Calu3 (cell line): ENCODE results near the gene SHANK1. TPM values are rescaled to one million over a fixed set of nuclear protein-coding genes. Genes with fewer than 3 reads are reported as not detected.

Experiments used
- BruUV-seq: library from RNA; stranded (reverse); fragments of 400-500 nt; replicated peaks from 2 replicates; lab custom pipeline; 2021; lab: Mats Ljungman, UMichigan
- CTCF ChIA-PET: fragments of 300-600 bp; sonication (Branson Sonifier 250); formaldehyde crosslinking; loops from one replicate; lab custom pipeline; 2022; ENCODE audit warnings: antibody characterized with exemption; lab: Charles Lee
- DNase-seq: peaks from one replicate; pipeline ENCODE4 v3.0.0; 2022
- H3K27ac Mint-ChIP-seq: one replicate; pipeline ENCODE4 v1.8.0; 2022; ENCODE audit warnings: mixed read lengths; ENCODE audit not compliant: unreplicated experiment
- H3K27me3 Mint-ChIP-seq: one replicate; pipeline ENCODE4 v1.8.0; 2022; ENCODE audit warnings: mixed read lengths; ENCODE audit not compliant: unreplicated experiment
- H3K36me3 Mint-ChIP-seq: one replicate; pipeline ENCODE4 v1.8.0; 2022; ENCODE audit warnings: mild to moderate bottlenecking, moderate library complexity, mixed read lengths; ENCODE audit not compliant: insufficient read depth, unreplicated experiment
- H3K4me1 Mint-ChIP-seq: one replicate; pipeline ENCODE4 v1.8.0; 2022; ENCODE audit warnings: mild to moderate bottlenecking, low read depth, mixed read lengths; ENCODE audit not compliant: unreplicated experiment
- H3K4me3 Mint-ChIP-seq: one replicate; pipeline ENCODE4 v1.8.0; 2022; ENCODE audit warnings: mild to moderate bottlenecking, low read depth, moderate library complexity, mixed read lengths; ENCODE audit not compliant: unreplicated experiment
- H3K9me3 Mint-ChIP-seq: one replicate; pipeline ENCODE4 v1.8.0; 2022; ENCODE audit warnings: low read depth, mixed read lengths; ENCODE audit not compliant: unreplicated experiment
- CTCF ChIP-seq: fragments of 200-600 bp; IDR thresholded peaks from one replicate; pipeline ENCODE4 v1.8.0; 2022; ENCODE audit warnings: antibody characterized with exemption; ENCODE audit not compliant: unreplicated experiment
- intact Hi-C: fragments of 100-400 bp; cut with micrococcal nuclease; formaldehyde crosslinking; loops from one replicate; pipeline ENCODE4 v1.10.0; 2022; ENCODE audit not compliant: unreplicated experiment
- total RNA-seq: library from RNA; stranded (reverse); gene quantifications from 2 replicates; pipeline ENCODE4 v1.2.3, GENCODE V29; 2022

Gene SHANK1
- total RNA-seq, 1 experiment from 2014 or later, result not detected

- CTCF ChIA-PET, result interaction anchor here (0.6 kb wide), 1 partner anchor 281 kb away, joined by 3 read pairs; no protein-coding TSS in a partner anchor
- no peak for TF ChIP-seq CTCF
Measured at GRCh38 chr19:50710612-50711011, 9.0 kb downstream of the SHANK1 start.

GRCh38 chr19:50710094-50710493, 9.5 kb downstream of the SHANK1 start:
- no peak overlapping the region for H3K27ac Mint-ChIP-seq
- H3K27me3 Mint-ChIP-seq, result peaks cover 100% of the 10 kb centered on the region
- H3K4me1 Mint-ChIP-seq, result no peaks in the 10 kb centered on the region
- no peaks in the 10 kb centered on the region for H3K9me3 Mint-ChIP-seq
- no peak for DNase-seq
- intact Hi-C loops, result no loop called here
- no TSS peak for BruUV-seq
- CTCF ChIA-PET, result interaction anchor here (0.6 kb wide), 1 partner anchor 282 kb away, joined by 3 read pairs; no protein-coding TSS in a partner anchor
- H3K4me3 Mint-ChIP-seq, result no peak overlapping the region
- peak; percentile 19 for TF ChIP-seq CTCF
- H3K36me3 Mint-ChIP-seq, result no peaks in the 10 kb centered on the region

More at GRCh38 chr19:50710612-50711011, 9.0 kb downstream of the SHANK1 start:
- H3K4me1 Mint-ChIP-seq, result no peaks in the 10 kb centered on the region
- H3K4me3 Mint-ChIP-seq, result no peak overlapping the region
- H3K9me3 Mint-ChIP-seq, result no peaks in the 10 kb centered on the region
- intact Hi-C loops, result no loop called here
- peaks cover 100% of the 10 kb centered on the region for H3K27me3 Mint-ChIP-seq
- BruUV-seq, result no TSS peak
- H3K27ac Mint-ChIP-seq, result no peak overlapping the region
- no peak for DNase-seq
- H3K36me3 Mint-ChIP-seq, result no peaks in the 10 kb centered on the region

- Mint-ChIP-seq H3K4me1 (no peaks in the 10 kb centered on the region), H3K4me3 (no peak overlapping the region), H3K9me3 (no peaks in the 10 kb centered on the region), H3K27me3 (peaks cover 100% of the 10 kb centered on the region), H3K36me3 (no peaks in the 10 kb centered on the region), H3K27ac (no peak overlapping the region)
- no TSS peak for BruUV-seq
- no peak for TF ChIP-seq CTCF
- intact Hi-C loops, result no loop called here
- DNase-seq, result no peak
- CTCF ChIA-PET, result no interaction called here
Measured at GRCh38 chr19:50708179-50708879, 11.3 kb downstream of the SHANK1 start.

GRCh38 chr19:50706387-50706786, 13.2 kb downstream of the SHANK1 start:
- BruUV-seq, result no TSS peak
- Mint-ChIP-seq H3K36me3 (no peaks in the 10 kb centered on the region), H3K4me1 (no peaks in the 10 kb centered on the region), H3K9me3 (no peaks in the 10 kb centered on the region), H3K27me3 (peaks cover 92% of the 10 kb centered on the region), H3K4me3 (no peak overlapping the region), H3K27ac (no peak overlapping the region)
- no peak for TF ChIP-seq CTCF
- no peak for DNase-seq
- intact Hi-C loops, result no loop called here
- CTCF ChIA-PET, result interaction anchor here (1.1 to 1.2 kb wide), 2 partner anchors 18 to 216 kb away, joined by 3 to 9 read pairs; no protein-coding TSS in a partner anchor
